Psoas muscle (tissue), 8 donors: ENCODE measurements around the gene NFU1. TPM values are rescaled to one million over a fixed set of nuclear protein-coding genes. Genes with fewer than 3 reads are reported as not detected.

Experiments used
- ATAC-seq, 4 donors: fragments of 200-7000 bp; cut with Tn5 transposase; one replicate each; pipeline ENCODE4 v1.9.1; 2020; ENCODE audit warnings: moderate library complexity in 3 of 4, mild to moderate bottlenecking in 2 of 4
- DNase-seq, 2 donors: peaks; one replicate each; pipeline ENCODE4 v3.0.0-alpha.2; 2020
- H3K27ac ChIP-seq: fragments of 200-600 bp; one replicate; pipeline ENCODE4 v1.8.0; 2022
- H3K27me3 ChIP-seq, 3 donors: fragments of 200-600 bp in 1 of 3; one replicate each; pipeline versions ENCODE4 v1.6.1 to v1.8.0; 2013 to 2022; ENCODE audit warnings: low read length in 2 of 3, mild to moderate bottlenecking in 2 of 3, moderate library complexity in 1 of 3; ENCODE audit not compliant: insufficient read depth in 3 of 3
- H3K36me3 ChIP-seq, 2 donors: fragments of 200-600 bp in 1 of 2; one replicate each; pipeline versions ENCODE4 v1.6.1 to v1.8.0; 2013 to 2022; ENCODE audit warnings: low read depth in 1 of 2, mild to moderate bottlenecking in 1 of 2, moderate library complexity in 1 of 2; ENCODE audit not compliant: insufficient read depth in 1 of 2
- H3K4me1 ChIP-seq: fragments of 200-600 bp; one replicate; pipeline ENCODE4 v1.8.0; 2022
- H3K4me3 ChIP-seq: fragments of 200-600 bp; one replicate; pipeline ENCODE4 v1.8.0; 2022; ENCODE audit warnings: mild to moderate bottlenecking
- H3K9me3 ChIP-seq: fragments of 200-600 bp; one replicate; pipeline ENCODE4 v1.8.0; 2022
- WGBS, 3 donors: extraction: QIAGEN DNeasy Blood & Tissue Kit; methylation state at CpG; one replicate each; pipeline versions ENCODE4 v1.1.6 to v1.1.7; 2013; 5-methylcytosine and 5-hydroxymethylcytosine counted together
- intact Hi-C, 2 donors: fragments of 100-400 bp; cut with DNase I; formaldehyde crosslinking; loops; one replicate each; pipeline versions ENCODE4 v1.11.0 to v1.14.2; 2022
- polyA plus RNA-seq, 3 donors: library from polyadenylated mRNA; stranded (reverse); fragments of 200-250 nt; gene quantifications; one replicate each; pipeline ENCODE4 v1.2.3, GENCODE V29; 2013
- total RNA-seq, 4 donors: library from RNA; stranded (reverse); fragmentation: NEBNext Ultra II Directional in 2 of 4; extraction: Animal tissue kit (Norgen Biotek cat#: 25700) in 2 of 4; gene quantifications; one replicate each; pipeline versions ENCODE4 v1.2.1 to v1.2.4, GENCODE V29; 2021 to 2023
- TF ChIP-seq, protein P1 (sequence below): fragments of 200-600 bp; IDR thresholded peaks from one replicate; pipeline ENCODE4 v1.8.0; 2022; ENCODE audit warnings: antibody characterized with exemption
- donor health status: healthy with polysubstance abuse.
- donor health status: DM: no; HTN: no; CAD: no; lungs with moderate emphysema.
- donor health status: Bipolar disorder and iron deficiency.
- donor health status: healthy.
- donor health status: DM: yes; HTN: yes; CAD: no.
- donor health status: DM: no; HTN: no; CAD: no.
- donor health status: DM: no; HTN: no; CAD: no.
- donor health status: DM: yes; HTN: yes; CAD: no.

NFU1 gene
- total and polyA plus RNA-seq, 7 donors: 36.5 to 112 (median 83.4) TPM

DNA sequence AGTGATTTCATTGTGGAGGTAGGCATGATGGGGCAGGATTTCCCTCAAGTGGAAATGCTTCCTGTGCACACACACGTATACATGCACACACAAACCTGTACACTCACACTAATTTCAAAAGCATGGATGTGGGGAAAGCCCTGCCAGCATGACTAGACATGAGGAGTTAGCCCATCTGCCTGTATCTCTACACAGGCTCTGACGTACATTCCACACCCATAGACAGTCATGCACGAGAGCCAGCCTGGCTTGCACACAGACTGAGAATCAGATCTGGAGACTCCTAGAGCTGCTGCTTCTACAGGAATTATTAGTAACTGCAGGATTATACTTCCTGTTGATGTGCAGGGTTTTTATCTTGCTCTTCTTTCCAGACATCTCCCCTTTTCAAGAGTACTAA lies 27.3 kb upstream of the NFU1 start:
- TF ChIP-seq, protein P1, sequence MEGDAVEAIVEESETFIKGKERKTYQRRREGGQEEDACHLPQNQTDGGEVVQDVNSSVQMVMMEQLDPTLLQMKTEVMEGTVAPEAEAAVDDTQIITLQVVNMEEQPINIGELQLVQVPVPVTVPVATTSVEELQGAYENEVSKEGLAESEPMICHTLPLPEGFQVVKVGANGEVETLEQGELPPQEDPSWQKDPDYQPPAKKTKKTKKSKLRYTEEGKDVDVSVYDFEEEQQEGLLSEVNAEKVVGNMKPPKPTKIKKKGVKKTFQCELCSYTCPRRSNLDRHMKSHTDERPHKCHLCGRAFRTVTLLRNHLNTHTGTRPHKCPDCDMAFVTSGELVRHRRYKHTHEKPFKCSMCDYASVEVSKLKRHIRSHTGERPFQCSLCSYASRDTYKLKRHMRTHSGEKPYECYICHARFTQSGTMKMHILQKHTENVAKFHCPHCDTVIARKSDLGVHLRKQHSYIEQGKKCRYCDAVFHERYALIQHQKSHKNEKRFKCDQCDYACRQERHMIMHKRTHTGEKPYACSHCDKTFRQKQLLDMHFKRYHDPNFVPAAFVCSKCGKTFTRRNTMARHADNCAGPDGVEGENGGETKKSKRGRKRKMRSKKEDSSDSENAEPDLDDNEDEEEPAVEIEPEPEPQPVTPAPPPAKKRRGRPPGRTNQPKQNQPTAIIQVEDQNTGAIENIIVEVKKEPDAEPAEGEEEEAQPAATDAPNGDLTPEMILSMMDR: no peak
- DNase-seq (peak; percentile 47 to 68), ATAC-seq (peak in 3 of 4 donors; percentile 45 to 51 (median 48))
- Histone ChIP-seq H3K9me3 (no peaks in the 10 kb centered on the region), H3K36me3 (peaks cover 0 to 26% of the 10 kb centered on the region in 2 donors), H3K27me3 (no peaks in the 10 kb centered on the region), H3K4me3 (no peak overlapping the region), H3K27ac (peak overlapping the region; percentile 38), H3K4me1 (no peaks in the 10 kb centered on the region)
- intact Hi-C loops: no loop called here
- 72 to 80% (median 72%) methylated on average over 3 of the region's 3 CpGs for WGBS, 3 donors

DNA sequence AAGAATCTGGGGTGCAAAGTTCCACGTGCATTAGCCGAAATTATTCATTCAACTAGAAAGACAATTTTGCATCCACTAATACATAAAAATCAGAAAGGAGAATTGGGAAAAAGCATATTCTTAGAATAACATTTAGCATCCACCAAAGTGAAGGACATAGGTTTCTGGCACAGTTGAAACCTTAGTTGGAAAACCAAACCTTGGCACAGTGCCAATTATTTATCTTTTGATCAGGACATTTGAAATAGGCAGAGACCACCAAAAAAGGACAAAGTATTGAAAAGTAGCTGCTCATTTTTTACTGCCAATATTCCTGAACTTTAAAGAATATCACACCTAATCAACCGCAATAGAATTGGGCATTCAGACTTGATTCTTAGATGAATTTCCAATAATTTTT lies 25.5 kb upstream of the NFU1 start:
- intact Hi-C loops: no loop called here
- DNase-seq (no peak), ATAC-seq (no peak)
- TF ChIP-seq, protein P1: no peak
- Histone ChIP-seq H3K4me1 (no peaks in the 10 kb centered on the region), H3K36me3 (peaks cover 0 to 26% of the 10 kb centered on the region in 2 donors), H3K9me3 (no peaks in the 10 kb centered on the region), H3K4me3 (no peak overlapping the region), H3K27ac (no peak overlapping the region), H3K27me3 (no peaks in the 10 kb centered on the region)
- WGBS, 3 donors: 97 to 100% (median 98%) methylated on average over 3 of the region's 3 CpGs

DNA sequence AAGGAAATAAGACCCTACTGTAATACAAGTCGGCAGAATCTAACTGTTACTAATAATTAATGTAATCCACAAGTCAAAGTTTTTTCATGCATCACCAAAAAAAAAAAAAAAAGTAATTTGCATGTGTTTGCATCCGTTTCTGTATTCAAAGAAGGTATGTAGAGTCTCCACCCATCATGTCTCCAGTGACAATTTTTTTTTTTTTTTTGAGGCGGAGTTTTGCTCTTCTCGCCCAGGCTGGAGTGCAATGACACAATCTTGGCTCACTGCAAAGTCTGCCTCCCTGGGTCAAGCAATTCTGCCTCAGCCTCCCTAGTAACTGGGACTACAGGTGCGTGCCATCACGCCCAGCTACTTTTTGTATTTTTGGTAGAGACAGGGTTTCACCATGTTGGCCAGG lies 24.2 kb upstream of the NFU1 start:
- H3K27ac ChIP-seq: no peak overlapping the region
- H3K36me3 ChIP-seq: peaks cover 0 to 26% of the 10 kb centered on the region in 2 donors
- no peak overlapping the region for H3K4me3 ChIP-seq
- TF ChIP-seq, protein P1: no peak
- H3K27me3 ChIP-seq: no peaks in the 10 kb centered on the region
- WGBS, 3 donors: 95 to 99% (median 96%) methylated on average over 6 of the region's 6 CpGs
- H3K9me3 ChIP-seq: no peaks in the 10 kb centered on the region
- intact Hi-C loops: no loop called here
- no peak for ATAC-seq
- DNase-seq: no peak
- H3K4me1 ChIP-seq: no peaks in the 10 kb centered on the region

DNA sequence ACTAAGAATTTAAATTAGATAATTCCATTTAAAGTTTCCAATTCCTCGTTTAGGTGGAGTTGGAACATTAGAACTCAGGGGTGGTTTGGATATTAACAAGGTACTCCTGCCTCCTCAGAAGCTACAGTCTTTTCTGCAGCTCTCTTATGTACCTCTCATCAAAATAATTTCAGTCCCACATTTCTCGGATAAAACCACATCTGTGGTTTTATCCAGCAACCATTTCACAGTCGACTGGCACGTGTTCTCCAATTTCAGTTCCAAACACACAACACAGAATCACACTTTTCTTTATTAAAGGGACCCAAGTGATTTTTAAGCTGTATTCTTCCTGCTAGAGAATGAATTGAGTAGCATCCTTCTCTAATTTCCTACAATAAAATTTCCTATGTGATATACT lies 22.7 kb upstream of the NFU1 start:
- 39 to 47% (median 43%) methylated on average over 4 of the region's 4 CpGs for WGBS, 3 donors
- DNase-seq (no peak), ATAC-seq (no peak)
- TF ChIP-seq, protein P1: no peak
- no peak overlapping the region for H3K4me3 ChIP-seq
- peaks cover 0 to 13% of the 10 kb centered on the region in 2 donors for H3K36me3 ChIP-seq
- intact Hi-C loops: no loop called here
- no peak overlapping the region for H3K27ac ChIP-seq
- no peaks in the 10 kb centered on the region for H3K27me3 ChIP-seq
- no peaks in the 10 kb centered on the region for H3K4me1 ChIP-seq
- no peaks in the 10 kb centered on the region for H3K9me3 ChIP-seq

DNA sequence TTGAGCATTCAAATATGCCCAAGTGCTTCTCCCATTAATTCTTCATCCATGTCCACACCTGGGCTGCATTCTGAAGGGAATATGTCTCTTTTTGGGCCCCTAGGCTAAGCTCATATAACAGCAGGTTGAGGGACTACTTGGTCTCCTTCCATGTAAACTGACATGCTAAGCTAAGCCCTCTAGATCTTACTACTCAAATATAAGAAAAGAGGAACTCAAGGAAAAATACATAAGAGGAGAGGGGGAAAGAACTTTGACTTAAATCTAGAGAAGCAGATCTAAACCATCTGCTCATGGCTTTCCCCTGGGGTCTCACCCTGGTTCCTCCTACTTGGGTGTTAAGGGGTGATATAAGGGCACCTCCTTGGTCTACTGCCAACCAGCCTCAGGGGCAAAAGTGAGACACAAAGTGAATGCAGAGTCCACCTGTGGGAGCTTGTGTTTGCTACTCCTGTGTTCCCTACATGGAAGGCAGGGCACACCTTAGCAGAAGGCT lies 19.8 kb upstream of the NFU1 start:
- peak in 1 of 4 donors; percentile 18 for ATAC-seq
- no peak overlapping the region for H3K27ac ChIP-seq
- intact Hi-C loops: no loop called here

More for the DNA sequence above, 19.8 kb upstream of the NFU1 start:
- Histone ChIP-seq H3K4me3 (no peak overlapping the region), H3K27me3 (no peaks in the 10 kb centered on the region), H3K4me1 (no peaks in the 10 kb centered on the region), H3K36me3 (peaks cover 0 to 7% of the 10 kb centered on the region in 2 donors), H3K9me3 (no peaks in the 10 kb centered on the region)
- DNase-seq: no peak
- TF ChIP-seq, protein P1: no peak
